ENCODE measurements around the gene GALE. TPM values are rescaled to one million over a fixed set of nuclear protein-coding genes. Genes with fewer than 3 reads are reported as not detected.
A peak's percentile ranks its signal among the peaks of the same experiment; 100 is the strongest.

Gene GALE
- total and polyA plus RNA-seq, 10 donors: 19.0 to 47.1 (median 34.5) TPM

GRCh38 chr1:23824711-23825075 lies 24.1 kb upstream of the GALE start:
- H3K9me3 ChIP-seq: no peaks in the 10 kb centered on the region
- peaks cover 0 to 7% (median 4%) of the 10 kb centered on the region in 6 donors for H3K36me3 ChIP-seq
- peak overlapping the region; percentile 56 to 97 (median 82) for H3K4me3 ChIP-seq
- TF ChIP-seq POLR2AphosphoS5 (IDR thresholded peaks at IDR 0.05): no peak
- TF ChIP-seq, protein P1, sequence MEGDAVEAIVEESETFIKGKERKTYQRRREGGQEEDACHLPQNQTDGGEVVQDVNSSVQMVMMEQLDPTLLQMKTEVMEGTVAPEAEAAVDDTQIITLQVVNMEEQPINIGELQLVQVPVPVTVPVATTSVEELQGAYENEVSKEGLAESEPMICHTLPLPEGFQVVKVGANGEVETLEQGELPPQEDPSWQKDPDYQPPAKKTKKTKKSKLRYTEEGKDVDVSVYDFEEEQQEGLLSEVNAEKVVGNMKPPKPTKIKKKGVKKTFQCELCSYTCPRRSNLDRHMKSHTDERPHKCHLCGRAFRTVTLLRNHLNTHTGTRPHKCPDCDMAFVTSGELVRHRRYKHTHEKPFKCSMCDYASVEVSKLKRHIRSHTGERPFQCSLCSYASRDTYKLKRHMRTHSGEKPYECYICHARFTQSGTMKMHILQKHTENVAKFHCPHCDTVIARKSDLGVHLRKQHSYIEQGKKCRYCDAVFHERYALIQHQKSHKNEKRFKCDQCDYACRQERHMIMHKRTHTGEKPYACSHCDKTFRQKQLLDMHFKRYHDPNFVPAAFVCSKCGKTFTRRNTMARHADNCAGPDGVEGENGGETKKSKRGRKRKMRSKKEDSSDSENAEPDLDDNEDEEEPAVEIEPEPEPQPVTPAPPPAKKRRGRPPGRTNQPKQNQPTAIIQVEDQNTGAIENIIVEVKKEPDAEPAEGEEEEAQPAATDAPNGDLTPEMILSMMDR (IDR thresholded peaks at IDR 0.05 in 8 of 11, conservative IDR thresholded peaks at IDR 0.05 in 3 of 11): no peak
- TF ChIP-seq POLR2A (IDR thresholded peaks at IDR 0.05): no peak
- intact Hi-C loops (cut with DNase I; ENCODE audit: low total_unique reads): no loop called here
- peak overlapping the region; percentile 91 to 97 (median 92) for H3K27ac ChIP-seq
- H3K27me3 ChIP-seq (replicated peaks in 1 of 7): no peaks in the 10 kb centered on the region
- WGBS, 5 donors: 3 to 9% (median 4%) methylated on average over 8 of the region's 8 CpGs
- no peak for DNase-seq
- H3K4me1 ChIP-seq: peaks cover 6 to 32% (median 15%) of the 10 kb centered on the region in 6 donors

DNA sequence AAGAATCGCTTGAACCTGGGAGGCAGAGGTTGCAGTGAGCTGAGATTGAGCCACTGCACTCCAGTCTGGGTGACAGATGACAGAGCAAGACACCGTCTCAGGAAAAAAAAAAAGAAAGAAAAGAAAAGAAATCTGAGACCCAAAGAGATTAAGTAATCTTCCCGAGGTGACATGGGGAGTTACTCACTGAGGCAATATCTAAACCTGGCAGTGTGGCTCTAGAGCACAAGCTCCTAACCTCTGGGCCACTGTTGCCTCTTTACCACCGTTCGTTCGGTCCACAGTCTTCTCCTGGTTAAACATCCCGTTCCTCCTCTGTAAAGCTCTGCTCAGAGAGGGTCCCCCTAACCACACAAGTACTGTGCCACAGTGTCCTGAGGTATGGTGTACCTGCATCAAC lies 23.2 kb upstream of the GALE start:
- no peak overlapping the region for H3K27ac ChIP-seq
- H3K36me3 ChIP-seq: peaks cover 0 to 16% (median 12%) of the 10 kb centered on the region in 6 donors
- no peaks in the 10 kb centered on the region for H3K27me3 ChIP-seq (replicated peaks in 1 of 7)
- no peak for TF ChIP-seq POLR2A (IDR thresholded peaks at IDR 0.05)
- TF ChIP-seq, protein P1 (IDR thresholded peaks at IDR 0.05 in 8 of 11, conservative IDR thresholded peaks at IDR 0.05 in 3 of 11): no peak
- TF ChIP-seq POLR2AphosphoS5 (IDR thresholded peaks at IDR 0.05): no peak
- no peaks in the 10 kb centered on the region for H3K9me3 ChIP-seq
- peak overlapping the region in 1 of 8 donors; percentile 89 for H3K4me3 ChIP-seq
- WGBS, 5 donors: 79 to 92% (median 86%) methylated on average over 7 of the region's 7 CpGs
- peaks cover 6 to 32% (median 15%) of the 10 kb centered on the region in 6 donors for H3K4me1 ChIP-seq
- intact Hi-C loops (cut with DNase I; ENCODE audit: low total_unique reads): no loop called here
- DNase-seq: no peak

GRCh38 chr1:23817633-23818032 lies 17.1 kb upstream of the GALE start:
- Histone ChIP-seq H3K9me3 (no peaks in the 10 kb centered on the region), H3K36me3 (peaks cover 0 to 77% (median 59%) of the 10 kb centered on the region in 6 donors), H3K4me3 (no peak overlapping the region), H3K27ac (no peak overlapping the region), H3K4me1 (peaks cover 0 to under 1% (median 0%) of the 10 kb centered on the region in 6 donors), H3K27me3 (replicated peaks in 1 of 7) (no peaks in the 10 kb centered on the region)
- TF ChIP-seq POLR2A (IDR thresholded peaks at IDR 0.05) (no peak), POLR2AphosphoS5 (IDR thresholded peaks at IDR 0.05) (no peak)
- TF ChIP-seq, protein P1 (IDR thresholded peaks at IDR 0.05 in 8 of 11, conservative IDR thresholded peaks at IDR 0.05 in 3 of 11): no peak
- no peak for DNase-seq
- 80 to 93% (median 86%) methylated on average over 3 of the region's 3 CpGs for WGBS, 5 donors
- intact Hi-C loops (cut with DNase I; ENCODE audit: low total_unique reads): no loop called here

DNA sequence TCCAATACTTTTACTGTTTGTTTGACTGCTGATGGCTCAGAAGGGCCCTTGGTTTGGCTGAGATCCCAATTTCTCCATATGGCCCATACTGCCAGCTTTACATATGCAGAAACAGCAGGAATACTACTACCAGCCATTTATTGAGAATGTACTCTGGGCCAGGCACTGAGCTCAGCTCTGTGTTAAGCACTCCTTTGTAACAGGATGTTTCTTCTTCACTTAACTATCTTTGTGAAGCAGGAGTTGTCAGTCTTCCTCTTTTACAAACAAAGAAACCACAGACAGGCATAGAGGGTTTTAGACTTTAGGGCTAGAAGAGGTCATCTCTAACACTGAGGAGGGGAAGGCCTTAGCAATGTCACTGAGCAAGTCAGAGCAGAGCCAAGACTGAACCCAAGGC lies 16.4 kb upstream of the GALE start:
- TF ChIP-seq, protein P1 (IDR thresholded peaks at IDR 0.05 in 8 of 11, conservative IDR thresholded peaks at IDR 0.05 in 3 of 11): no peak
- no peak for TF ChIP-seq POLR2AphosphoS5 (IDR thresholded peaks at IDR 0.05)
- no peak for TF ChIP-seq POLR2A (IDR thresholded peaks at IDR 0.05)
- DNase-seq: no peak
- Histone ChIP-seq H3K4me3 (no peak overlapping the region), H3K4me1 (peaks cover 0 to under 1% (median 0%) of the 10 kb centered on the region in 6 donors), H3K27me3 (replicated peaks in 1 of 7) (no peaks in the 10 kb centered on the region), H3K36me3 (peaks cover 0 to 85% (median 66%) of the 10 kb centered on the region in 6 donors), H3K27ac (no peak overlapping the region), H3K9me3 (no peaks in the 10 kb centered on the region)
- intact Hi-C loops (cut with DNase I; ENCODE audit: low total_unique reads): no loop called here
